ENCODE measurements around the gene PPP1R14D. TPM values are rescaled to one million over a fixed set of nuclear protein-coding genes. Genes with fewer than 3 reads are reported as not detected.
A peak's percentile ranks its signal among the peaks of the same experiment; 100 is the strongest.

The PPP1R14D gene
- total and polyA plus RNA-seq, 2 experiments from 2014 or later = not detected

DNA sequence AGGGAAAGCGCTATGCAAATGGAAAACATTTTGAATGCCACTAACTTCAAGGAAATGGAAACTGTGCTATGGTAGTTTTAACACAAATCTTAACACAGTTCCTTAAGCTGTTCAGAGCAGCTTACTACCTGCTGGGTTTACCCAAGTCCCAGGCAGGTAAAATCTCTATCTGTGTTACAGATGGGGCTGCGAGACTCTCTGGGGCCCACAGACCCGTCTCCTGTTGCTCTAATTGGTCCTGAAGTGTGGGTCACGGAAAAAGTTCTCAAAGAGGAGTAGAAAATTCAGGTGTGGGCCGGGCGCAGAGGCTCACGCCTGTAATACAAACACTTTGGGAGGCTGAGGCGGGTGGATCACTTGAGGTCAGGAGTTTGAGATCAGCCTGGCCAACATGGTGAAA lies 38.5 kb downstream of the PPP1R14D start:
- TF ChIP-seq NANOG (IDR thresholded peaks at IDR 0.05; ENCODE audit: borderline replicate concordance) (no peak), REST (IDR thresholded peaks at IDR 0.05; ENCODE audit: unreplicated experiment) (no peak)
- H3K27me3 Mint-ChIP-seq (ENCODE audit: insufficient read depth, low read depth, poor library complexity) = peaks cover 13% of the 10 kb centered on the region
- H3K4me3 ChIP-seq = no peak overlapping the region
- H4K20me1 ChIP-seq (replicated peaks; ENCODE audit: insufficient read depth) = 0 out of 2 replicates have a peak, but pooled peaks cover 3% of the 10 kb centered on the region
- DNase-seq (ENCODE audit: low spot score) = peak; percentile 23
- peaks cover 55% of the 10 kb centered on the region for H3K4me1 Mint-ChIP-seq
- H3K4me1 ChIP-seq (ENCODE audit: insufficient read depth) = peaks cover 50% of the 10 kb centered on the region
- peaks cover 12% of the 10 kb centered on the region; the same call in 2 of the 3 replicates for H3K36me3 Mint-ChIP-seq (ENCODE audit: low read depth)
- no peaks in the 10 kb centered on the region for H3K27me3 ChIP-seq (ENCODE audit: insufficient read depth)
- peak; percentile 22 for ATAC-seq
- no peak overlapping the region for H3K4me3 Mint-ChIP-seq
- H3K4me2 ChIP-seq = peak overlapping the region; percentile 61; the same call in 1 of the 2 replicates
- H2AFZ ChIP-seq = no peak overlapping the region
- no peaks in the 10 kb centered on the region for H3K9me3 Mint-ChIP-seq
- no peak overlapping the region; the same call in 1 of the 2 replicates for H3K27ac ChIP-seq (ENCODE audit: low read depth)
- H3K36me3 ChIP-seq (ENCODE audit: insufficient read depth) = no peaks in the 10 kb centered on the region
- peaks cover 32% of the 10 kb centered on the region for H3K79me2 ChIP-seq (replicated peaks; ENCODE audit: insufficient read depth)
- peaks cover 9% of the 10 kb centered on the region; the same call in 1 of the 2 replicates for H3F3A ChIP-seq (replicated peaks; ENCODE audit: low read depth)
- H3K27ac Mint-ChIP-seq = peak overlapping the region; percentile 53; the same call in 1 of the 2 replicates
- H3K9me2 ChIP-seq (ENCODE audit: insufficient read depth) = no peaks in the 10 kb centered on the region

DNA sequence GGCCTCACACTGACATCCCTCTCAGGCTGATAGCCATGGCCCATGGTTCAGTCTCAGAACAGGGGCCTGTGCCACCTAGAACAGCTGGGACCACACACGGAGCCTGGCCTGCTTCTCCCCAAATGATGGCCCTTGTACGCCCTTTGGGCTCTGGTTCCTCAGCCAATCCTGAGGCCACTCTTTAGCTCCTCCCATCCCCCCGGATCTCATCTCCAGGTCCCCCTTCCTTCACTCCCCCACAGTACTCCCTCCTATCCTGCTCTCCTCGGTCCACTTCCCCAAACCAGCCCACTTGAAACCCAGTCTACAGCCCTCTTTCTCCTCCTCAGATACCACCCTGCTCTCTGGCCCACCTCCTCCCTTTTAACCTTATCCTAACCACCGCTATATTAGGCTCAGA lies 39.4 kb downstream of the PPP1R14D start:
- H3K4me3 Mint-ChIP-seq = peak overlapping the region; percentile 3; the same call in 1 of the 3 replicates
- H3K36me3 ChIP-seq (ENCODE audit: insufficient read depth) = no peaks in the 10 kb centered on the region
- H3K27ac ChIP-seq (ENCODE audit: low read depth) = 0 out of 2 replicates have a peak overlapping the region, but pooled peaks have one; percentile 72
- DNase-seq (ENCODE audit: low spot score) (peak; percentile 28), ATAC-seq (peak; percentile 13)
- peaks cover 33% of the 10 kb centered on the region for H3K79me2 ChIP-seq (replicated peaks; ENCODE audit: insufficient read depth)
- peak overlapping the region; percentile 61 for H3K4me2 ChIP-seq
- peaks cover 60% of the 10 kb centered on the region for H3K4me1 Mint-ChIP-seq
- H3K9me3 Mint-ChIP-seq = no peaks in the 10 kb centered on the region
- no peak overlapping the region for H2AFZ ChIP-seq
- peaks cover 13% of the 10 kb centered on the region for H3K27me3 Mint-ChIP-seq (ENCODE audit: insufficient read depth, low read depth, poor library complexity)
- 0 out of 2 replicates have a peak, but pooled peaks cover 3% of the 10 kb centered on the region for H4K20me1 ChIP-seq (replicated peaks; ENCODE audit: insufficient read depth)
- H3K4me3 ChIP-seq = no peak overlapping the region
- H3K27me3 ChIP-seq (ENCODE audit: insufficient read depth) = no peaks in the 10 kb centered on the region
- H3K36me3 Mint-ChIP-seq (ENCODE audit: low read depth) = peaks cover 12% of the 10 kb centered on the region; the same call in 2 of the 3 replicates
- H3F3A ChIP-seq (replicated peaks; ENCODE audit: low read depth) = peaks cover 9% of the 10 kb centered on the region; the same call in 1 of the 2 replicates
- TF ChIP-seq ZNF462 (CRISPR knock-in tag; IDR thresholded peaks at IDR 0.05) = no peak
- TF ChIP-seq ETS1 (IDR thresholded peaks at IDR 0.05) = no peak
- no peak for TF ChIP-seq CREB1 (CRISPR knock-in tag; IDR thresholded peaks at IDR 0.05; ENCODE audit: low read depth)
- H3K27ac Mint-ChIP-seq = peak overlapping the region; percentile 49; the same call in 1 of the 2 replicates
- no peaks in the 10 kb centered on the region for H3K9me2 ChIP-seq (ENCODE audit: insufficient read depth)
- peaks cover 48% of the 10 kb centered on the region for H3K4me1 ChIP-seq (ENCODE audit: insufficient read depth)

All from GM23338 (cell line).